Chondrocyte (in vitro differentiated cells): ENCODE results near the gene MRC2. TPM values are rescaled to one million over a fixed set of nuclear protein-coding genes. Genes with fewer than 3 reads are reported as not detected.

Source experiments
- DNase-seq: peaks from one replicate; pipeline ENCODE4 v3.0.0; 2021; ENCODE audit warnings: mixed read lengths, low spot score
- H3K27ac Mint-ChIP-seq: one replicate; pipeline ENCODE4 v1.8.0; 2021; ENCODE audit warnings: mild to moderate bottlenecking, moderate library complexity, mixed read lengths; ENCODE audit not compliant: unreplicated experiment
- H3K27me3 Mint-ChIP-seq: 2 replicates; pipeline ENCODE4 v1.8.0; 2021; ENCODE audit warnings: low read depth, mixed read lengths
- H3K36me3 Mint-ChIP-seq: 2 replicates; pipeline ENCODE4 v1.8.0; 2021; ENCODE audit warnings: low read depth, mixed read lengths
- H3K4me1 Mint-ChIP-seq: 2 replicates; pipeline ENCODE4 v1.8.0; 2021; ENCODE audit warnings: low read depth, mild to moderate bottlenecking, mixed read lengths
- H3K4me3 Mint-ChIP-seq: one replicate; pipeline ENCODE4 v1.8.0; 2021; ENCODE audit warnings: mild to moderate bottlenecking, moderate library complexity, mixed read lengths; ENCODE audit not compliant: unreplicated experiment
- H3K9me3 Mint-ChIP-seq: 2 replicates; pipeline ENCODE4 v1.8.0; 2021; ENCODE audit warnings: low read depth, mixed read lengths
- total RNA-seq: library from RNA; stranded (reverse); gene quantifications from 3 replicates; pipeline ENCODE4 v1.2.1, GENCODE V29; 2021
- TF ChIP-seq, protein P1 (sequence below): fragments of 200-600 bp; sonication (generic); IDR thresholded peaks from 2 replicates; pipeline ENCODE4 v1.5.0; 2021; ENCODE audit warnings: antibody characterized with exemption, mild to moderate bottlenecking, moderate library complexity

MRC2 gene
- total RNA-seq, 1 donor from 2014 or later = 353 TPM

DNA sequence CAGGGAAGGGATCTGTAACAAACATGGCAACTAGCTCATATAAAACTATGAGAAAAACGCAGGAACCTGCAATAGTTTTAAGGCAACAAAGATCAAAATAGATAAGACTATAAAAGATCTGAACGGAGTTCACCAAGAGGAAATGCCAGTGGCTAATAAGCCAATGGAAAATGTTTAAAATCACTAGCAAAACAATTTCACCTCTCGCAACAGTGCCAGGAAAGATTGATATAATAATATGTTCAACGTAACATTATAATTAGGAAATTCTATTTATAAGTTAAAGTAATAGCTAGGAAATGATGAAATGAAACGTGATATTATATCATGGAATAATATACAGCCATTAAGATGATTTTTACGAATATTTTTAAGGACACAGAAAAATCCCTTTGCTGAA, 16.0 kb downstream of the MRC2 start:
- TF ChIP-seq, protein P1, sequence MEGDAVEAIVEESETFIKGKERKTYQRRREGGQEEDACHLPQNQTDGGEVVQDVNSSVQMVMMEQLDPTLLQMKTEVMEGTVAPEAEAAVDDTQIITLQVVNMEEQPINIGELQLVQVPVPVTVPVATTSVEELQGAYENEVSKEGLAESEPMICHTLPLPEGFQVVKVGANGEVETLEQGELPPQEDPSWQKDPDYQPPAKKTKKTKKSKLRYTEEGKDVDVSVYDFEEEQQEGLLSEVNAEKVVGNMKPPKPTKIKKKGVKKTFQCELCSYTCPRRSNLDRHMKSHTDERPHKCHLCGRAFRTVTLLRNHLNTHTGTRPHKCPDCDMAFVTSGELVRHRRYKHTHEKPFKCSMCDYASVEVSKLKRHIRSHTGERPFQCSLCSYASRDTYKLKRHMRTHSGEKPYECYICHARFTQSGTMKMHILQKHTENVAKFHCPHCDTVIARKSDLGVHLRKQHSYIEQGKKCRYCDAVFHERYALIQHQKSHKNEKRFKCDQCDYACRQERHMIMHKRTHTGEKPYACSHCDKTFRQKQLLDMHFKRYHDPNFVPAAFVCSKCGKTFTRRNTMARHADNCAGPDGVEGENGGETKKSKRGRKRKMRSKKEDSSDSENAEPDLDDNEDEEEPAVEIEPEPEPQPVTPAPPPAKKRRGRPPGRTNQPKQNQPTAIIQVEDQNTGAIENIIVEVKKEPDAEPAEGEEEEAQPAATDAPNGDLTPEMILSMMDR = no peak
- no peak overlapping the region for H3K4me3 Mint-ChIP-seq
- no peaks in the 10 kb centered on the region for H3K9me3 Mint-ChIP-seq
- H3K4me1 Mint-ChIP-seq = peaks cover 43% of the 10 kb centered on the region
- peaks cover 5% of the 10 kb centered on the region for H3K36me3 Mint-ChIP-seq
- DNase-seq = no peak
- H3K27ac Mint-ChIP-seq = peak overlapping the region; percentile 60
- H3K27me3 Mint-ChIP-seq = no peaks in the 10 kb centered on the region

DNA sequence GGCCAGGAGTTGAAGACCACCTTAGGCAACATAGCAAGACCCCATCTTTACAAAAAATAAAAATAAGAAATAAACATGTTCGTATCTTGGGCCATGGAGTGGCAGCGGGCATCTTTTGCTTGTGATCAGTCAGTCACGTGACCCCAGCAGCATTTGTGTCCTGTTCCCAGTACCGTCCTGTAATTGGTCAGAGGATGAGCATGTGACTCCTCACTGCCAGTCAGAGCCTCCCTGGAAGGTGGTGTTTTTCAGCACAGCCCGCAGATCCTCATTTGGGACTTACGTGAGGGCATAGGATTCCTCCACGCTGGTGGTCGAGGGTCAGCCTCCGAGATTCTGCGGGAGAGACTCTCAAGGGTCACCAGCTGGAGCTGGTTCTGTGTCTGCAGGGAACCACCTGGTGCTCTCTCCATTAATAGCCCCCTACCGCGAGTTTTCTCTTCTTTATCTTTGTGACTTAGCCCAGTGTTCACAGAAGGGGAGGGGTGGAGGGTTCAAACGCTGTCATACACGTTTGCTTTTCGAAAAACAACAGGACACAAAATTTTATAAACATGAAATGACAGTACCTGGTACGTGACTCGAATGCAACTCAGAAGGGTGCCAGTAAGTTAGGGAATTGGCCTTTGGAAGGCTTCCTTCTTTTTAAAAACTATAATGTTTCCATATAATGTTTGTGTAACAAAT, 17.2 kb downstream of the MRC2 start:
- Mint-ChIP-seq H3K27me3 (no peaks in the 10 kb centered on the region), H3K36me3 (peaks cover 5% of the 10 kb centered on the region), H3K9me3 (no peaks in the 10 kb centered on the region), H3K4me3 (no peak overlapping the region), H3K27ac (peak overlapping the region; percentile 76), H3K4me1 (peaks cover 43% of the 10 kb centered on the region)
- TF ChIP-seq, protein P1 = no peak
- peak; percentile 50 for DNase-seq

DNA sequence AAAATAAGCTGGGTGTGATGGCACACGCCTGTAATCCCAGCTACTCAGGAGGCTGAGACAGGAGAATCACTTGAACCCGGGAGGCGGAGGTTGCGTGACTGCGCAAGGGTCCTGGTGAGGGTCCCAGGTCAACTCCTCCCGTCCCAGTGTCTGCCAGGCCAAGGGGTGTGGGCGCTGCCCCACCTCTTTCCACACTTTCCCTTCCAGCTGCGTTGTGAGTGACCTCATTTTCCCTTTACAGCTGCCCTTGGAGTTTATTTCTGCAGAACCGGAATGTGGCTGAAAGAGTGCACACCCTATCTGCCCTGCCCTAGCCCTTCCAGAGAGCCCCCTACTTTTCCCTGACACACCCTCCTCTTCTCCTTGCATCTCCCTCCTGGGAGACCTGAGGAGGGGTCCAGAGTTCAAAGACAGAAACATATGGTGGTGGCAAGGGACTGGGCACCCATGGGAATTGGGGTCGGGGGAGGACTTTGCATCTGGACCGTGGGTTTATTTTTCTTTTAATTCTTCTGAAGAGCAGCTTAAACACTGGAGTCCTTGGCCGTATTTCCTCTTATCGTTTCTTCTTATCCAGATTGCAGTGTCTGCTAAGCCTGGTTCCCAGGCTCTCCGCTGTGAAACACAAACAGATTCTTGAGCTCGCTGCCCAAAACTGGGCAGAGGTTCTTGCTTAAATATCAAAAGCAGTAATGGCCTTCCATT, 20.9 kb downstream of the MRC2 start:
- no peaks in the 10 kb centered on the region for H3K9me3 Mint-ChIP-seq
- peak overlapping the region; percentile 20 for H3K27ac Mint-ChIP-seq
- H3K36me3 Mint-ChIP-seq = peaks cover 2% of the 10 kb centered on the region
- peak; percentile 63 for DNase-seq
- peaks cover 63% of the 10 kb centered on the region for H3K4me1 Mint-ChIP-seq
- TF ChIP-seq, protein P1 = no peak
- no peak overlapping the region for H3K4me3 Mint-ChIP-seq
- H3K27me3 Mint-ChIP-seq = no peaks in the 10 kb centered on the region

DNA sequence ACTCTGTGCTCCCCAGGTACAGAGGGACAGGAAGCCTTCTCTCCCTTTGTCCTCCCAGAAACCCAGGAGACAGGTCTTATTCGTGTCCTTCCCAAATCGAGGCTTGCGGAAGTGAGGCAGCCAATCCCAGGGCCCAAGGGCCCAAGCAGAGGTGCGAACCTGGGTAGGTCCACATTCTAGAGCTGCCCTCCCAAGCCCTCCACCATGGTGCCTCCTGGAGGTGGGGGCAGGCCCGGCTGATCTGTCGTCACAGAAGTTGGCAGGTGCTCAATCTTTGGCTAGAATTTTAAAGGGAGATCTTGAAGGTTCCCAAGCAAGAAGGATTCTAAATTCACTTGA, 21.5 kb downstream of the MRC2 start:
- H3K36me3 Mint-ChIP-seq = peaks cover 2% of the 10 kb centered on the region
- no peaks in the 10 kb centered on the region for H3K9me3 Mint-ChIP-seq
- TF ChIP-seq, protein P1 = no peak
- DNase-seq = peak; percentile 35
- no peaks in the 10 kb centered on the region for H3K27me3 Mint-ChIP-seq
- no peak overlapping the region for H3K4me3 Mint-ChIP-seq
- peak overlapping the region; percentile 20 for H3K27ac Mint-ChIP-seq
- H3K4me1 Mint-ChIP-seq = peaks cover 67% of the 10 kb centered on the region

DNA sequence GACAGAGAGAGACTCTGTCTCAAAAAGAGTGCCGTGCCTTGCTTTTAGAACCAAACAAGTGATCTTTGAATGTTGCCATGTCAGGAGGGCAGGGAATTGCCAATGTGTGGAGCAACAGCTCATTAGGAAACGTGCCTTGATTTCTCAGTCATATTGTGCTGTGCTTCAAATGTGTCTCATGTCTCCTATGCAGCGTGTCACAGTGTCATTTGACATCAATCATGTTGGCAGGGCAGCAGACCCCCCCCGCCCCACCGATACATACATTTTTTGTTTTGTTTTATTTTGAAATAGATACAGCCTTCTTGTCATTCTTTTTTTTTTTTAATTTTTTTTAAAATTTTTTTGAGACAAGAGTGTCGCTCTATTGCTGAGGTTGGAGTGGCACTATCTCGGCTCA, 22.1 kb downstream of the MRC2 start:
- Mint-ChIP-seq H3K36me3 (no peaks in the 10 kb centered on the region), H3K4me3 (no peak overlapping the region), H3K27me3 (no peaks in the 10 kb centered on the region), H3K9me3 (no peaks in the 10 kb centered on the region), H3K27ac (no peak overlapping the region), H3K4me1 (peaks cover 69% of the 10 kb centered on the region)
- no peak for DNase-seq
- TF ChIP-seq, protein P1 = no peak
